Measurements from ENCODE around the gene THBS3.

The THBS3 gene

DNA sequence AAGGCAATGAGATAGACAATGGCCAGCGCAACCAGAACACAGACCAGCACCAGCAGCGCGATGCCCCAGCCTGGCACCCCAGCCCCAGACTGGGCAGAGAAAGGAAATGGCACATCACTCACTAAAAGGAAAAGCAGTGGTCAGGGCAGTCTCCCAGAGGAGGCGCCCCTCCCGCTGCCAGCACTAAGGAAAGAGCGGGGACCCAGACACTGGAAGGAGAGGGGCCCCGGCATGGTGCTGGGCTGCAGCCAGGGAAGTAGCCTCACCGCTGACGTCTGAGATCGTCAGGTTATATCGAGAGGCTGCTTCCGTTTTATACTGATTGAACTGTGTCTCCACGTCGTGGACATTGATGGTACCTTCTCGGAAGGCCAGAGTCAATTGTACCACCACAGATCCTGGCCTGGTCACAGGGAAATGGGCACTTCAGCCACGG is 20.2 kb downstream of the THBS3 start:
- DNase-seq (ENCODE audit: low spot score): no peak

GRCh38 chr1:155186794-155187455 is 20.8 kb downstream of the THBS3 start:
- DNase-seq (ENCODE audit: low spot score): no peak

DNA sequence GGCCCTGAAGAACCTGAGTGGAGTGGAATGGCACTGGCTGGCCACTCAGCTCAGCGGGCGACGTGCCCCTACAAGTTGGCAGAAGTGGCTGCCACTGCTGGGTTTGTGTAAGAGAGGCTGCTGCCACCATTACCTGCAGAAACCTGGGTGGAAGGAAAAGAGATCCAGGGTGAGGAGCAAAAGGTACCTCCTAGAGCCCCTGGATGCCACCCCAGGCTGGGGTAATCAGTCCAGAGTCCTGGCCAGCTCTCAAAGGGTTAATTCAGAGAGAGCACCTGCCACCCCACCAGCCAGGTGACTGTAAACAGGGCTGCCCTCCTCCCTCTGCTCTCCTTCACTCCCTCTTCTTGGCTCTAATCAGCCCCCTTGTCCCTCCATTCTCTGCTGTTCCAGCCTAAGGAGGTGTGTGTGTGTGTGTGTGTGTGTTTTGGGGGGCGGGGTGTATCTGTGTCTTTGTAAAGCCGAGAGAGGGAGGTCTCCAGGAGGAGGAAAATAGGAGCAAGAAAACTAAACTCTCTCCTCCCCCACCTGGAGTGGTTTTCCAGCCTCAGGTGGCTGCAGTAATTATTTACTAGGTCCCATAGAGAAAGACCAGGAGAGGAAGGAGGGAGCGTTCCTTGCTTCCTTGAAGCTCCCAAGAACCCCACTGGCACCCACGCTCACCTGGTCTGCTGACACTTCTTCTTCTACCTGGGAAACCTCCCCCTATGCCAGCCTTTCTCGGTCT is 21.5 kb downstream of the THBS3 start:
- no peak for DNase-seq (ENCODE audit: low spot score)

DNA sequence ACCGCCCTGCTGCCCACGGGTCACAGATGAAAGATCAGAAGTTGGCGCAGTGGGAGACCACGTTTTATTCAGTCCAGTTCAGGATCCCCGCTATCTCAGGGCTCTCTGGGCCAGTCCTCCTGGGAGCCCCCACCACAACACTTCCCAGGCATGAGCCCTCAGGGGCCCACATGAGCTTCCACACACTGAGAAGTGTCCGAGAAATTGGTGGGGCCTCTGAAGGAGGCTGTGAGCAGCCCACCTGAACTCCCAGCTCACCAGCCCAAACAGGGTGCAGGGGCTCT is 22.0 kb downstream of the THBS3 start:
- DNase-seq (ENCODE audit: low spot score): no peak

DNA sequence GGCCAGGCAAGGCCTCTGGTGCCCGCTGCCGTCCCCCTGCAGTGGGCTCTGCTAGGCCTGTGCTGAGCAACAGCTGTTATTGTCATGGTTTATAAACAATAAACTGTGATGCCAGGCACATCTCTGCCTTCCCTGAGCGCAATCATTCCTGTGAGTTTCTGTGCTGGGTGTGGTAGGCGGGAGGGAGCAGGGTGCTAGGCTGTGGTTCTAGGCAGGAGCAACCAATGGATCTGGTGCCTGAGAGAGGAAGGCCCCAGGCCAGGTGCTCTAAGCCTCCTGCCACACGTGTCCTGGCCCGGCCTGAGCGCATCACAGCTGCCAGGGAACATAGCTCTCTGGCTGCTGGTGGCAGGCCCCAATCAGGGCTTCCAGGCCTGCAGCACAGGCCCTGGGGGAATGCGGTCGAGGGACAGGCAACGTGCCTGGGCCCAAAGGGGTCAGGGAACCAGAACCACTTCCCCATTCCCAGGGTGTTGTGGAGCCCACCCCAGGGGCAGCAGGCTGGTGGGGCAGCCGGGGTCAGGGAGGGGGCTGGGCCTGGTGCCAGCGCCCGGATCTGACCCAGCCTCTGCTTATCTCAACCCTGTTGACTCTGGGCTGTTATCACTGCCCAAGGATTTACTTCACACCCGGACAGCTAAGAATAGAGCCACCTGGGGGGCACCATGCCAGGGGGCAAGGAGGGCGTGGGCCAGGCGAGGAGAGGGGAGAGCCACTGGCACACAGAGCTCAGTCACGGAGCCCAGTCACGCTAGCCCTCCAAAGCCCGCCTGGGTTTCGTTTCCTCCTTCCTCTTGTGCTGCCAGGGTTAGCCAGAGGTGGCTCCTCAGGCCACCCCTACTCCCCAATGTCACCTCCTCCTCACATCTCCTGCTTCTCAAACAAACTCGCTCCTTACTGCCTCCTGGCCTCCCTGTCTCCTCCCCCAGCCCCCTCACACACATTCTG is 22.6 kb downstream of the THBS3 start:
- no peak for DNase-seq (ENCODE audit: low spot score)

- no peak for DNase-seq (ENCODE audit: low spot score)
Observed at GRCh38 chr1:155184351-155184811, 23.3 kb downstream of the THBS3 start.

DNA sequence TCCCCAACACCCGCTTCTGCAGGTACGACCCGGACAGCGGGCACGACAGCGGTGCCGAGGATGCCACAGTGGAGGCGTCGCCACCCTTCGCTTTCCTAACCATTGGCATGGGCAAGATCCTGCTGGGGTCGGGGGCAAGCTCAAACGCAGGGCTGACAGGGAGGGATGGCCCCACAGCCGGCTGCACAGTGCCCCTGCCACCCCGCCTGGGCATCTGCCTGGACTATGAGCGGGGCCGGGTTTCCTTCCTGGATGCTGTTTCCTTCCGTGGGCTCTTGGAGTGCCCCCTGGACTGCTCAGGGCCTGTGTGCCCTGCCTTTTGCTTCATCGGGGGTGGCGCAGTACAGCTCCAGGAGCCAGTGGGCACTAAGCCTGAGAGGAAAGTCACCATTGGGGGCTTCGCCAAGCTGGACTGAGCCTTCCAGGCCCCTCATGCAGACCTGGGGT is 23.9 kb downstream of the THBS3 start:
- DNase-seq (ENCODE audit: low spot score): no peak

DNA sequence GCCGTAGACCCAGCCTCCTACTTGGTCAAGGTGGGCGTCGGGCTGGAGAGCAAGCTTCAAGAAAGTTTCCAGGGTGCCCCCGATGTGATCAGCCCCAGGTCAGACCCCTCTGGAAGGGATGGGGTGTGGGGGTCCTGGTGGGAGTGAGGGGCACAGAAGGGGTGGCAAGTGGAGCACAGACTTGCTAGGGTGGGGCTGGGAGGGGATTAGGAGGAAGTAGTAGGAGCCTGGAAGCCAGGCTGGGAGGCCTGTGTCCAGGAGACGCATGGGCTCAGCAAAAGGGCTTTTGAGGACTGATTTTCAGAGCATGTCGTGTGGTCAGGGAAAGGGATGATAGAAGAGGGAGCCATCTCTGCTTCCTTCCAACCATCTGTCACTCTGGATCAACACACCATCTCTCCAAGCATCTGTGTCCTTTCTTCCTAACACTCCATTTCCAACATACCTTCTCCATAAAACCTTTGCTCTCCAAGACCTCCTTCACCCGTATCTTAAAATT is 25.6 kb downstream of the THBS3 start:
- no peak for DNase-seq (ENCODE audit: low spot score)

DNA sequence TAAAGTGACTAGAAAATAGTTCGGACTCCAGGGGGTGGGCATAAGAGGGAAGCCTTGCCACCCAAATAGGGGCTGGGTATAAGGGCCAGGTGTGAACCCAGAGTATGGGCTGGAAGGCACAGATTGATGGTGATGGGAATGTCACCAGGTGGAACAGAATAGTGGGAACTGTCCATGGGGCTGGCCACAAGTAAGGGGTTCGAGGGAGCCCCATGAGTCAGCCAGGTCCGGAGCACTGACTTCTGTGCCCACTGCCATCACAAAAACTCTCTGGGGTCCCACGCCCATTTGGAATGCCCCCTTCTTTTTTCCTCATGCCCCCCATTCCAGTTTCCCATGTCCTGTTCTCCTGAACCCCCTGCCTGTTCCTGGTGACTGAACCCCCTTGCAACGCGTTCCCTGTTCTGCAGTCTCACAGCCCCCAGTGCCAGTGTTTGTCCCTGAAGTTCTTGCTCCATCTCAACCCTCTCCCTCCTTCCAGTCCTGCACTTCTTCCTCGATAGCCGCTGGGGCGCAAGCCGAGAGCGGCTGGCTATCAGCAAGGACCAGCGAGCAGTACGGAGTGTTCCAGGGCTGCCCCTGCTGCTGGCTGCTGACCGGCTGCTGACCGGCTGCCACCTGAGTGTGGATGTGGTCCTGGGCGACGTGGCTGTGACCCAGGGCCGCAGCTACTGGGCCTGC is 26.2 kb downstream of the THBS3 start:
- no peak for DNase-seq (ENCODE audit: low spot score)

GRCh38 chr1:155179112-155180031 is 28.3 kb downstream of the THBS3 start:
- DNase-seq (ENCODE audit: low spot score): no peak

GRCh38 chr1:155178441-155179111 is 29.1 kb downstream of the THBS3 start:
- DNase-seq (ENCODE audit: low spot score): no peak

GRCh38 chr1:155177918-155178281 is 29.8 kb downstream of the THBS3 start:
- no peak for DNase-seq (ENCODE audit: low spot score)

DNA sequence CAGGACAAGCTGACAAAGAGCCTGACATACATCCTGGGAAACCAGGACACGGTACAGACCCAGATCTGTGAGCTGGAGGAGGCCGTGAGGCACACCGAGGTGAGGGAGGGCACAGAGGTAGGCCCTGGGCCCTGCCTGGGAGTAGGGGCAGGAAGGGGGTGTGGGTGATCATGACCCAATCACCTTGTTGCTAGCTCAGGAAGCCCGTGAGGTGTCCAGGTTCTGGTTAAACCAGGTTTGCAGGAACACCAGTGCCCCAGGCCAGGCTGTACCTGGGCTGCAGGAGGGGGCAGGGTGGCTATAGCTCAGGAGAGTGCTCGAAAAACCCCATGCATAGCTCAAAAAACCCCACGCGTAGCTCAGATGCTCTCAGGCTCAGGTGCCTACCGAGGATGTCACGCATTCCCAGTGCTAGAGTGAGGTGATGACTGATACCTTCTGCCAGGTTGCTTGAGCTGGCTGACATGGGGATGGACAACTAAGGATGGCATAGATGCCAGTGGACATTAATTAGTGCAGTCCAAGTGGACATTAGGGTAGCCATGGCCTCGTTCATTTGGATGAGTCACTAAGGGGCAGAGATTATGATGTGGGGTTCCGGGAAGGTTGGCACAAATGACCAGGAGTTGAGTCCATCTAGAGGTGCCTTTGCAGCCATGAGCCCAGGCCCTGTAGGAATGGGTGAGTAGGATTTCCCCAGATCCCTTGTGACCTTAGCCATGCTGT is 30.3 kb downstream of the THBS3 start:
- no peak for DNase-seq (ENCODE audit: low spot score)

DNA sequence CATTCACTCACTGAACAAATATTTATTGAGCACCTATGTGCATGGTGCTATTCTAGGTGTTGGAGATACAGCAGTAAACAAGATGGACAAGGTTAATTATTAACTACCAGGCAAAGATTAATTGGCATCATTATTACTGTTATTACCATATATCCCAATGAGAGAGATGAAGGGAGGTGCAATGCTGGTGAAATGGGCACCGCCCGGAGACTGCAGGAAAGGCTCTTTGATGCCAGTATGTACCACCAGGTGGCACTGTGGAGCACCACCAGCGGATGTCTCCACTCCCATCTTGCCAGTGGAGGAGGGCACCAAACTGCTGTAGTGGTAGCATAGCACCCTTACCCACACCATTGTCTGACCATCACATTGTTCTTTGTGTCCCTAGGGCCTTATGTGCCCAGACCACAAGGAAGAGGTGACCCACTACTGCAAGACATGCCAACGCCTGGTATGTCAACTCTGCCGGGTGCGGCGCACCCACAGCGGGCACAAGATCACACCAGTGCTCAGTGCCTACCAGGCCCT is 31.1 kb downstream of the THBS3 start:
- peak; percentile 72 for DNase-seq (ENCODE audit: low spot score)

- no peak for DNase-seq (ENCODE audit: low spot score)
Observed at GRCh38 chr1:155175927-155176371, 31.7 kb downstream of the THBS3 start.

DNA sequence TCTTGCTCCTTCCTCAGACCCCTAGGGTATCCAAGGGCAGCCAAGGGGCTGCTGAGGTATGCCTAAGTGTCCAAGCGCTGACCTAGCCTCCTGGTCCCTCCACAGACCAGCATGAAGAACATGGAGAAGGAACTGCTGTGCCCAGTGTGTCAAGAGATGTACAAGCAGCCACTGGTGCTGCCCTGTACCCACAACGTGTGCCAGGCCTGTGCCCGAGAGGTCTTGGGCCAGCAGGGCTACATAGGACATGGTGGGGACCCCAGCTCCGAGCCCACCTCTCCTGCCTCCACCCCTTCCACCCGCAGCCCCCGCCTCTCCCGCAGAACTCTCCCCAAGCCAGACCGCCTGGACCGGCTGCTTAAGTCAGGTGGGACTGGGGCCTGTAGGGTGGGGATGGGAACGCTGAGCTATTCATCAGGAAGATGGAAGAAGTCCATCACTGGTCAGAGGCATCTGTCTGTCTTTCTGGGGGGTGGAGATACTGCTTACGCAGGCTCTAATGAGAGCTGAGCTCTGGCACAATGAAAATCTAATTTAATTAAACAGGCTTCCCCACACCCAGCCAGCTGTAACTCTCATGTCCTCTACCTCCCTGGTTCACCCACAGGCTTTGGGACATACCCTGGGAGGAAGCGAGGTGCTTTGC is 32.3 kb downstream of the THBS3 start:
- DNase-seq (ENCODE audit: low spot score): no peak

GRCh38 chr1:155174324-155175280 is 33.1 kb downstream of the THBS3 start:
- DNase-seq (ENCODE audit: low spot score): no peak
